ENCODE measurements around the gene TMEM117.

- TF ChIP-seq POLR2A (IDR thresholded peaks at IDR 0.05; ENCODE audit: low read length) (no peak), GATA1 (IDR thresholded peaks at IDR 0.05; ENCODE audit: low read depth, low read length) (no peak)
These were observed 67.8 kb downstream of the TMEM117 start for GRCh38 chr12:43903686-43904085.
